HG03025 (cell line): ENCODE data around the gene FOXP1.

Experiments
- ATAC-seq: cut with Tn5 transposase; IDR thresholded peaks from one replicate; pipeline ENCODE4 v1.9.1; 2021; ENCODE audit warnings: mild to moderate bottlenecking, moderate library complexity; ENCODE audit not compliant: unreplicated experiment, low FRiP score

The FOXP1 gene

GRCh38 chr3:71144525-71145253 is 438.8 kb downstream of the FOXP1 start:
- no peak for ATAC-seq

- no peak for ATAC-seq
Observed at GRCh38 chr3:71143493-71143892, 440.0 kb downstream of the FOXP1 start.

- no peak for ATAC-seq
Observed at GRCh38 chr3:71142441-71143161, 440.9 kb downstream of the FOXP1 start.

- ATAC-seq: no peak
Observed at GRCh38 chr3:71140477-71140876, 443.1 kb downstream of the FOXP1 start.

- ATAC-seq: no peak
Observed at GRCh38 chr3:71139496-71139895, 444.0 kb downstream of the FOXP1 start.

GRCh38 chr3:71138410-71138809 is 445.1 kb downstream of the FOXP1 start:
- no peak for ATAC-seq

- no peak for ATAC-seq
Observed at GRCh38 chr3:71136276-71136675, 447.3 kb downstream of the FOXP1 start.

GRCh38 chr3:71135373-71136088 is 448.0 kb downstream of the FOXP1 start:
- no peak for ATAC-seq

GRCh38 chr3:71134521-71134920 is 449.0 kb downstream of the FOXP1 start:
- ATAC-seq: no peak

- no peak for ATAC-seq
Observed at GRCh38 chr3:71133865-71134264, 449.7 kb downstream of the FOXP1 start.

- no peak for ATAC-seq
Observed at GRCh38 chr3:71132995-71133730, 450.4 kb downstream of the FOXP1 start.

- no peak for ATAC-seq
Observed at GRCh38 chr3:71131375-71132314, 451.9 kb downstream of the FOXP1 start.

GRCh38 chr3:71130471-71131374 is 452.8 kb downstream of the FOXP1 start:
- ATAC-seq: no peak

GRCh38 chr3:71129611-71130431 is 453.7 kb downstream of the FOXP1 start:
- ATAC-seq: no peak

GRCh38 chr3:71128961-71129360 is 454.6 kb downstream of the FOXP1 start:
- ATAC-seq: no peak

- no peak for ATAC-seq
Observed at GRCh38 chr3:71127844-71128243, 455.7 kb downstream of the FOXP1 start.

GRCh38 chr3:71127052-71127831 is 456.3 kb downstream of the FOXP1 start:
- ATAC-seq: no peak
